ENCODE measurements around the gene EIF4H. TPM values are rescaled to one million over a fixed set of nuclear protein-coding genes. Genes with fewer than 3 reads are reported as not detected.
"Not testable (repeated sequence)": the region's sequence is repeated elsewhere in the genome, so short reads cannot be mapped to it uniquely, and the experiment has no call there.

EIF4H gene
- polyA plus RNA-seq, 1 donor, result 208 TPM

- H3K27ac ChIP-seq (ENCODE audit: low read length), result no peak overlapping the region
- peaks cover 9% of the 10 kb centered on the region for H3K36me3 ChIP-seq (ENCODE audit: control insufficient read depth, insufficient read depth, low read length)
- no peaks in the 10 kb centered on the region for H3K27me3 ChIP-seq (ENCODE audit: control insufficient read depth, insufficient read depth, low read length)
- H3K4me3 ChIP-seq (ENCODE audit: low read length), result no peak overlapping the region
- no peak for DNase-seq
- no peaks in the 10 kb centered on the region for H3K9me3 ChIP-seq (ENCODE audit: control insufficient read depth, low read depth, low read length)
- H3K4me1 ChIP-seq (ENCODE audit: control insufficient read depth, insufficient read depth, low read length), result no peaks in the 10 kb centered on the region
- WGBS (ENCODE audit: insufficient coverage, low lambda C conversion rate), result no CpG with 5 or more reads among the region's 18 CpGs
Measured at GRCh38 chr7:74223711-74224510, 49.8 kb downstream of the EIF4H start.

GRCh38 chr7:74224511-74224832 lies 50.3 kb downstream of the EIF4H start:
- WGBS (ENCODE audit: insufficient coverage, low lambda C conversion rate), result no CpG with 5 or more reads among the region's 12 CpGs
- Histone ChIP-seq H3K27ac (ENCODE audit: low read length) (no peak overlapping the region), H3K36me3 (ENCODE audit: control insufficient read depth, insufficient read depth, low read length) (peaks cover 11% of the 10 kb centered on the region), H3K4me1 (ENCODE audit: control insufficient read depth, insufficient read depth, low read length) (no peaks in the 10 kb centered on the region), H3K27me3 (ENCODE audit: control insufficient read depth, insufficient read depth, low read length) (no peaks in the 10 kb centered on the region), H3K4me3 (ENCODE audit: low read length) (no peak overlapping the region), H3K9me3 (ENCODE audit: control insufficient read depth, low read depth, low read length) (no peaks in the 10 kb centered on the region)
- no peak for DNase-seq

- peaks cover 11% of the 10 kb centered on the region for H3K36me3 ChIP-seq (ENCODE audit: control insufficient read depth, insufficient read depth, low read length)
- not testable (repeated sequence) for H3K9me3 ChIP-seq (ENCODE audit: control insufficient read depth, low read depth, low read length); H3K27me3 ChIP-seq (ENCODE audit: control insufficient read depth, insufficient read depth, low read length); H3K4me3 ChIP-seq (ENCODE audit: low read length); H3K4me1 ChIP-seq (ENCODE audit: control insufficient read depth, insufficient read depth, low read length); DNase-seq; H3K27ac ChIP-seq (ENCODE audit: low read length)
- WGBS (ENCODE audit: insufficient coverage, low lambda C conversion rate), result no CpG with 5 or more reads among the region's 13 CpGs
Measured at GRCh38 chr7:74224907-74225306, 50.8 kb downstream of the EIF4H start.

GRCh38 chr7:74225400-74225799 lies 51.2 kb downstream of the EIF4H start:
- no peaks in the 10 kb centered on the region for H3K9me3 ChIP-seq (ENCODE audit: control insufficient read depth, low read depth, low read length)
- peaks cover 12% of the 10 kb centered on the region for H3K36me3 ChIP-seq (ENCODE audit: control insufficient read depth, insufficient read depth, low read length)
- no CpG with 5 or more reads among the region's 12 CpGs for WGBS (ENCODE audit: insufficient coverage, low lambda C conversion rate)
- no peaks in the 10 kb centered on the region for H3K27me3 ChIP-seq (ENCODE audit: control insufficient read depth, insufficient read depth, low read length)
- H3K4me3 ChIP-seq (ENCODE audit: low read length), result no peak overlapping the region
- H3K27ac ChIP-seq (ENCODE audit: low read length), result no peak overlapping the region
- H3K4me1 ChIP-seq (ENCODE audit: control insufficient read depth, insufficient read depth, low read length), result no peaks in the 10 kb centered on the region
- DNase-seq, result no peak

- Histone ChIP-seq H3K36me3 (ENCODE audit: control insufficient read depth, insufficient read depth, low read length) (peaks cover 22% of the 10 kb centered on the region), H3K27ac (ENCODE audit: low read length) (no peak overlapping the region), H3K27me3 (ENCODE audit: control insufficient read depth, insufficient read depth, low read length) (no peaks in the 10 kb centered on the region), H3K9me3 (ENCODE audit: control insufficient read depth, low read depth, low read length) (no peaks in the 10 kb centered on the region), H3K4me3 (ENCODE audit: low read length) (no peak overlapping the region), H3K4me1 (ENCODE audit: control insufficient read depth, insufficient read depth, low read length) (no peaks in the 10 kb centered on the region)
- no CpG with 5 or more reads among the region's 5 CpGs for WGBS (ENCODE audit: insufficient coverage, low lambda C conversion rate)
- no peak for DNase-seq
Measured at GRCh38 chr7:74226633-74227032, 52.5 kb downstream of the EIF4H start.

- Histone ChIP-seq H3K4me3 (ENCODE audit: low read length) (no peak overlapping the region), H3K4me1 (ENCODE audit: control insufficient read depth, insufficient read depth, low read length) (no peaks in the 10 kb centered on the region), H3K27me3 (ENCODE audit: control insufficient read depth, insufficient read depth, low read length) (no peaks in the 10 kb centered on the region), H3K9me3 (ENCODE audit: control insufficient read depth, low read depth, low read length) (no peaks in the 10 kb centered on the region), H3K27ac (ENCODE audit: low read length) (no peak overlapping the region), H3K36me3 (ENCODE audit: control insufficient read depth, insufficient read depth, low read length) (peaks cover 32% of the 10 kb centered on the region)
- no peak for DNase-seq
- WGBS (ENCODE audit: insufficient coverage, low lambda C conversion rate), result no CpG with 5 or more reads among the region's 9 CpGs
Measured at GRCh38 chr7:74228951-74229900, 55.1 kb downstream of the EIF4H start.

- 92% methylated on average over 2 of the region's 15 CpGs for WGBS (ENCODE audit: insufficient coverage, low lambda C conversion rate)
- no peaks in the 10 kb centered on the region for H3K9me3 ChIP-seq (ENCODE audit: control insufficient read depth, low read depth, low read length)
- DNase-seq, result no peak
- H3K36me3 ChIP-seq (ENCODE audit: control insufficient read depth, insufficient read depth, low read length), result peaks cover 40% of the 10 kb centered on the region
- H3K27ac ChIP-seq (ENCODE audit: low read length), result no peak overlapping the region
- H3K27me3 ChIP-seq (ENCODE audit: control insufficient read depth, insufficient read depth, low read length), result no peaks in the 10 kb centered on the region
- H3K4me1 ChIP-seq (ENCODE audit: control insufficient read depth, insufficient read depth, low read length), result no peaks in the 10 kb centered on the region
- no peak overlapping the region for H3K4me3 ChIP-seq (ENCODE audit: low read length)
Measured at GRCh38 chr7:74230446-74231231, 56.5 kb downstream of the EIF4H start.

GRCh38 chr7:74231232-74231590 lies 57.1 kb downstream of the EIF4H start:
- peaks cover 44% of the 10 kb centered on the region for H3K36me3 ChIP-seq (ENCODE audit: control insufficient read depth, insufficient read depth, low read length)
- no peaks in the 10 kb centered on the region for H3K9me3 ChIP-seq (ENCODE audit: control insufficient read depth, low read depth, low read length)
- H3K27ac ChIP-seq (ENCODE audit: low read length), result no peak overlapping the region
- H3K4me1 ChIP-seq (ENCODE audit: control insufficient read depth, insufficient read depth, low read length), result no peaks in the 10 kb centered on the region
- H3K4me3 ChIP-seq (ENCODE audit: low read length), result no peak overlapping the region
- no peaks in the 10 kb centered on the region for H3K27me3 ChIP-seq (ENCODE audit: control insufficient read depth, insufficient read depth, low read length)
- WGBS (ENCODE audit: insufficient coverage, low lambda C conversion rate), result 100% methylated on average over 2 of the region's 12 CpGs
- no peak for DNase-seq

GRCh38 chr7:74233655-74234285 lies 59.6 kb downstream of the EIF4H start:
- H3K36me3 ChIP-seq (ENCODE audit: control insufficient read depth, insufficient read depth, low read length), result peaks cover 66% of the 10 kb centered on the region

More at GRCh38 chr7:74233655-74234285, 59.6 kb downstream of the EIF4H start:
- Histone ChIP-seq H3K4me3 (ENCODE audit: low read length) (no peak overlapping the region), H3K27me3 (ENCODE audit: control insufficient read depth, insufficient read depth, low read length) (no peaks in the 10 kb centered on the region), H3K27ac (ENCODE audit: low read length) (no peak overlapping the region), H3K9me3 (ENCODE audit: control insufficient read depth, low read depth, low read length) (no peaks in the 10 kb centered on the region), H3K4me1 (ENCODE audit: control insufficient read depth, insufficient read depth, low read length) (no peaks in the 10 kb centered on the region)
- WGBS (ENCODE audit: insufficient coverage, low lambda C conversion rate), result 65% methylated on average over 2 of the region's 13 CpGs
- DNase-seq, result no peak

Measured in large intestine (tissue), 3 donors.